ENCODE measurements around the gene ARID1B. TPM values are rescaled to one million over a fixed set of nuclear protein-coding genes. Genes with fewer than 3 reads are reported as not detected.
A peak's percentile ranks its signal among the peaks of the same experiment; 100 is the strongest.

The ARID1B gene
- total and polyA plus RNA-seq, 4 donors: 7.0 to 49.0 (median 24.2) TPM

GRCh38 chr6:156797901-156798735, 20.9 kb downstream of the ARID1B start:
- 98% methylated on average over 19 of the region's 19 CpGs for WGBS
- no peaks in the 10 kb centered on the region for H3K27me3 ChIP-seq (ENCODE audit: control insufficient read depth in 4 of 4, insufficient read depth in 4 of 4, low read length in 3 of 4)
- TF ChIP-seq MAX (IDR thresholded peaks at IDR 0.05): no peak
- no peak for TF ChIP-seq RXRA (IDR thresholded peaks at IDR 0.05)
- TF ChIP-seq HNF4G (IDR thresholded peaks at IDR 0.05): no peak
- no peak for TF ChIP-seq RAD21 (IDR thresholded peaks at IDR 0.05)
- TF ChIP-seq YY1 (IDR thresholded peaks at IDR 0.05): no peak
- TF ChIP-seq HNF4A (conservative IDR thresholded peaks at IDR 0.05): no peak
- no peak for TF ChIP-seq ZBTB33 (IDR thresholded peaks at IDR 0.05)
- no peak overlapping the region for H3K27ac ChIP-seq (ENCODE audit: low read depth in 1 of 2, low read length in 2 of 2)
- no peaks in the 10 kb centered on the region for H3K36me3 ChIP-seq (ENCODE audit: control insufficient read depth in 4 of 4, insufficient read depth in 3 of 4, low read depth in 1 of 4, low read length in 3 of 4)
- H3K9ac ChIP-seq (ENCODE audit: low read depth in 1 of 2, low read length in 2 of 2): no peak overlapping the region
- no peak for DNase-seq (ENCODE audit: low spot score)
- H3K9me3 ChIP-seq (ENCODE audit: control insufficient read depth in 4 of 4, low read length in 3 of 4): no peaks in the 10 kb centered on the region
- H3K4me1 ChIP-seq (ENCODE audit: control insufficient read depth in 4 of 4, insufficient read depth in 4 of 4, low read length in 3 of 4): peaks cover 8 to 35% (median 20%) of the 10 kb centered on the region in 4 donors
- no peak overlapping the region for H3K4me3 ChIP-seq (ENCODE audit: low read depth in 1 of 3, low read length in 3 of 3)

- Histone ChIP-seq H3K27ac (ENCODE audit: low read depth in 1 of 2, low read length in 2 of 2) (peak overlapping the region in 1 of 2 donors; percentile 3), H3K9me3 (ENCODE audit: control insufficient read depth in 4 of 4, low read length in 3 of 4) (no peaks in the 10 kb centered on the region), H3K4me3 (ENCODE audit: low read depth in 1 of 3, low read length in 3 of 3) (no peak overlapping the region), H3K27me3 (ENCODE audit: control insufficient read depth in 4 of 4, insufficient read depth in 4 of 4, low read length in 3 of 4) (no peaks in the 10 kb centered on the region), H3K36me3 (ENCODE audit: control insufficient read depth in 4 of 4, insufficient read depth in 3 of 4, low read depth in 1 of 4, low read length in 3 of 4) (no peaks in the 10 kb centered on the region), H3K9ac (ENCODE audit: low read depth in 1 of 2, low read length in 2 of 2) (no peak overlapping the region), H3K4me1 (ENCODE audit: control insufficient read depth in 4 of 4, insufficient read depth in 4 of 4, low read length in 3 of 4) (peaks cover 5 to 14% (median 8%) of the 10 kb centered on the region in 4 donors)
- 25% methylated on average over 6 of the region's 6 CpGs for WGBS
- DNase-seq (ENCODE audit: low spot score): no peak
- no peak for TF ChIP-seq REST (IDR thresholded peaks at IDR 0.05)
- TF ChIP-seq FOXA1 (IDR thresholded peaks at IDR 0.05): no peak
- no peak for TF ChIP-seq CTCF (IDR thresholded peaks at IDR 0.05; ENCODE audit: low read depth, low read length, missing input control)
- TF ChIP-seq JUND (IDR thresholded peaks at IDR 0.05): peak in 1 of 2 donors; percentile 15
- TF ChIP-seq YY1 (IDR thresholded peaks at IDR 0.05): peak; percentile 71
- TF ChIP-seq RAD21 (IDR thresholded peaks at IDR 0.05): peak; percentile 31 to 34
- peak; percentile 63 for TF ChIP-seq ZBTB33 (IDR thresholded peaks at IDR 0.05)
- TF ChIP-seq MAX (IDR thresholded peaks at IDR 0.05): peak; percentile 37
- peak; percentile 74 to 79 for TF ChIP-seq HNF4A (conservative IDR thresholded peaks at IDR 0.05)
- TF ChIP-seq NR2F2 (IDR thresholded peaks at IDR 0.05): peak; percentile 48
- peak; percentile 49 to 66 for TF ChIP-seq RXRA (IDR thresholded peaks at IDR 0.05)
- no peak for TF ChIP-seq FOXA2 (IDR thresholded peaks at IDR 0.05)
- peak; percentile 29 for TF ChIP-seq SP1 (IDR thresholded peaks at IDR 0.05)
Observed at GRCh38 chr6:156801712-156802111, 24.5 kb downstream of the ARID1B start.

Data from liver (tissue), 9 donors.